ELF-1 (cell line): Measurements from ENCODE around the gene NAGS.
A peak's percentile ranks its signal among the peaks of the same experiment; 100 is the strongest.
"Not testable (repeated sequence)": the region's sequence is repeated elsewhere in the genome, so short reads cannot be mapped to it uniquely, and the experiment has no call there.

ENCODE experiments used
- DNase-seq: peaks from one replicate; pipeline ENCODE4 v3.0.0-alpha.2; 2016; ENCODE audit warnings: low read depth, low spot score

The NAGS gene

GRCh38 chr17:43983515-43984411 is 20.7 kb upstream of the NAGS start:
- DNase-seq = peak; percentile 31

GRCh38 chr17:43984521-43984920 is 19.9 kb upstream of the NAGS start:
- DNase-seq = no peak

- no peak for DNase-seq
These were observed 18.0 kb upstream of the NAGS start for GRCh38 chr17:43986225-43986981.

DNA sequence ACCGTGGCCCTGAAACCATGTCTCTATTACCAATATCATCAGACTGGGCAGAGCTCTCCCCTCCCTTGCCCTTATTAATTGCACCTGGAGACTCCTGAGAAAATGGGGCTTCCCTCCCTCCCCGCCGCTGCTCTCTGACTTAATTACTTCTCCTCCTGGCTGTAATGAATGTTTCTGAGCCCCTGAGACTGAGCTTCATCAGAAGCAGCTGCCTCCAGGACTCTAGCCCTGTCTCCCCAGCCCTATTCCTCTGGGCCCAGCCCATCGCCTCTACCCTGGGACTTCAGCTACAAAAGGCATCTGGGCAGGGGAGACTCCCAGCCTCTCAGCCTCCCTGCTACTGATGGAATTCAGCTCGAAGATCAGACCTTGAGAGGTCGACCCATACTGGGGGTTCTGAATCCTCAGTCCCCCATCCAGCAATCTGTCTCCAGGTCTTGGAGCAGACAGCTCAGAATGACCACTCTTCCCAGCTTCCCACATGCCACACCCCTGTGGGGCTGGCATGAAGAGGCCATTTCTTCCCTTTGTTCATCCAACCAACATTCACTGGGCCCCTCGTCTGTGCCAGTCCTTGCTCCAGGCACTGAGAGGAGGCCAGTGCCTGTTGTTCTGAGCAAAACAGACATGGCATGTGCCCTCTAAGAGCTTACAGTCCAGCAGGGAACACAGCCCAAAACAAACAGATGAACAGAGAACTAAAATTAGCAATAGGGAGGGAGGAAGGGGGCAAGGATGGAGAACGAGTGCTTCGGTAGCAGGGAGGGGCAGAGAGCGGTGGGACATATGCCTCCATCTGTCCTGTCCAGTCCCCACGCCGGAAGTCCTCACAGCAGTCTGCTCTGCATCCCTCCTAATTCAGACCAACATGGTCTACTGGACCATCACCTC is 17.0 kb upstream of the NAGS start:
- DNase-seq = no peak

- no peak for DNase-seq
These were observed 16.1 kb upstream of the NAGS start for GRCh38 chr17:43988301-43988700.

- DNase-seq = no peak
These were observed 11.8 kb upstream of the NAGS start for GRCh38 chr17:43992641-43993040.

GRCh38 chr17:43994272-43995149 is 9.9 kb upstream of the NAGS start:
- DNase-seq = peak; percentile 70

DNA sequence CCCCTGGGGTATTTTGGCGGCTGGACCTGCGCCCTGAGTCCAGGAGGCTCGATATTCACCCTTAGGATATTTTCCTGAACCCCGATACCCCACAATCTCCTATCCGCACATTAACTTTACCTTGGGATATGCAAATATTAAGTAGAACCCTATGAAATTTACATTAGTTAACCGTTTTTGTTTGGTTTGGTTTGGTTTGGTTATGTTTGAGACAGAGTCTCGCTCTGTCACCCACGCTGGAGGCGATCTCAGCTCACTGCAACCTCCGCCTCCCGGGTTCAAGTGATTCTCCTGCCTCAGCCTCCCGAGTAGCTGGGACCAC is 9.3 kb upstream of the NAGS start:
- DNase-seq = no peak

GRCh38 chr17:43997180-43997579 is 7.2 kb upstream of the NAGS start:
- DNase-seq = not testable (repeated sequence)

GRCh38 chr17:43998552-43998951 is 5.9 kb upstream of the NAGS start:
- DNase-seq = no peak

- no peak for DNase-seq
These were observed 5.4 kb upstream of the NAGS start for GRCh38 chr17:43999024-43999423.

DNA sequence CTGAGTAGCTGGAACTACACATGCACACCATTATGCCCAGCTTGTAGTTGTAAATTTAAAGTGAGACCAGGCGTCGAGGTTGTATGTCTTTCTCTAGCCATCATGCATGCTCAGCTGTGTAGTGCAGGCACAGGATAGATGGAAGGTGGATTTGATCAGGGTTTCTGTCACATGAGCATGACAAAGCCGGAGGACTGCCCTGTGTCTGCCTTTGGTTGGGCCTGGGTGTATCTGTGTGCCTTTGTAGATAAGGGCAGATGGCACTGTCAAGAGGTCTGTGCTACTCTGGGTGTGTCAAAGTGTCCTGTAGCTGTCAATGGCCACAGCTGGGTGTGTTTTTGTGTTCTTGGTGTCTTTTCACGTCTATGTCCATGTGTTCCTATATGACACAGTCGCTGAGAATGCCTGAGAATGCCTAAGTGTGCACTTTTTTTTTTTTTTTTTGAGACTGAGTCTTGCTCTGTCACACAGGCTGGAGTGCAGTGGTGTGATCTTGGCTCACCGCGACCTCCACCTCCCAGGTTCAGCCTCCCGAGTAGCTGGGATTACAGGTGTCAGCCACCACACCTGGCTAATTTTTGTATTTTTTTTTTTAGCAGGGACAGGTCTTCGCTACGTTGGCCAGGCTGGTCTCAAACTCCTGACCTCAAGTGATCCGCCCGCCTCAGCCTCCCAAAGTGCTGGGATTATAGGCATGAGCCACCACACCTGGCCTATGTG is 4.1 kb upstream of the NAGS start:
- no peak for DNase-seq

- no peak for DNase-seq
These were observed 3.5 kb upstream of the NAGS start for GRCh38 chr17:44000871-44001460.

GRCh38 chr17:44001461-44001920 is 2.9 kb upstream of the NAGS start:
- peak; percentile 20 for DNase-seq

DNA sequence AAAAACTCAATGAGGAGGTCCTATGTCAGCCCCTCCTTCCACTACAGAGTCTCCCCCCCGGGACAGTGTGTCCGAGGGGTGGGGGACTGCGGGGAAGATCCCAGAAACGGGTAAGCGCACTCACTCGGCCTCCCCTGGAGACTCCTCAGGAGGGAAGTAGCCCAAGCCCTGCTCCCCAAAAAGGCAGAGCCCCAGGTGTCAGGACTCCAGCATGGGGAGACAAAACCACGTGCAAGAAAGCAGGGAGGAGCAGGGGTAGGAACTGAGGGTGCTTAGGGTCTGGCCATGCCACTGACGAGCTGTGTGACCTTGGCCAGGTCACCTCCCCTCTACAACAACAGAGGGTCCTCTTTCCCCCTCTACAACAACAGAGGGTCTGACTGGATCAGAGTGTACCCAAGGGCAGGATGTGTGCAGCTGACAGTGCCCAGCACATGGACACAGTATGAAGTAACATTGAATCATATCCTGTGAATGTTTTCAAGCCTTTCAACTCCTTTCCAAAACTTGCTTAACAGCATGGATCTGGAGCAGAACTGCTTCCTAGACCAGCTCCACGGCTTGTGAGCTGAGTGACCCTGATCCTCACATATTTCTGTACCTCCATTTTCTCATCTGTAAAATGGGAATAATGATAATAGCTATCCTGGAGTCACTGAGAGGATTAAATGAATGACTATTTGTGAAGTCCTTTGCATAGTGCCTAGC is 2.1 kb upstream of the NAGS start:
- DNase-seq = no peak

GRCh38 chr17:44004761-44005526 is 522 bp downstream of the NAGS start:
- DNase-seq = peak; percentile 41

GRCh38 chr17:44005527-44006271 is 1.3 kb downstream of the NAGS start:
- DNase-seq = peak; percentile 63

- DNase-seq = no peak
These were observed 1.8 kb downstream of the NAGS start for GRCh38 chr17:44006272-44006597.
